Measurements from ENCODE around the gene GSDMA.
"Not testable (repeated sequence)": the region's sequence is repeated elsewhere in the genome, so short reads cannot be mapped to it uniquely, and the experiment has no call there.

The GSDMA gene

GRCh38 chr17:39929646-39930407, 33.0 kb upstream of the GSDMA start:
- DNase-seq: no peak

- no peak for DNase-seq
Measured at GRCh38 chr17:39933912-39934311, 28.9 kb upstream of the GSDMA start.

- no peak for DNase-seq
Measured at GRCh38 chr17:39934324-39934723, 28.5 kb upstream of the GSDMA start.

- no peak for DNase-seq
Measured at GRCh38 chr17:39935909-39936308, 26.9 kb upstream of the GSDMA start.

DNA sequence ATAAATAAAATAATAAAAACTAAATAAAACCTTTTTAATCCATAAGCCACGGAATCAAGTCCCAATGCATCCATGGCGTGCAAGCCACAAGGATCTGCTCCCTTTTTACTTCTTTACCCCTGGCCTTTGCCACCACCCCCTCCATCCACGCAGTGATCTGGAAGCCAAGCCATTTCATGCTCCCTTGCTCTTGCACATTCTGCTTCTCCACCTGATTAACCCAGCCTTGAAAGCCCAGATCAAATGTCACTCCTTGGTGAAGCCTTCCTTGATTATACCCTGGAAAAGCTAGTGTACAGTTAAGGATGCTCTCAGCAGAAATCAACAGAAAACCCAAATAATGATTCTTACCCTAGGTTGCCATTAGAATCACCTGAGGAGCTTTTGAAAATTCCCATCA, 25.4 kb upstream of the GSDMA start:
- no peak for DNase-seq

- DNase-seq: no peak
Measured at GRCh38 chr17:39938140-39938869, 24.5 kb upstream of the GSDMA start.

GRCh38 chr17:39939106-39939505, 23.7 kb upstream of the GSDMA start:
- DNase-seq: no peak

DNA sequence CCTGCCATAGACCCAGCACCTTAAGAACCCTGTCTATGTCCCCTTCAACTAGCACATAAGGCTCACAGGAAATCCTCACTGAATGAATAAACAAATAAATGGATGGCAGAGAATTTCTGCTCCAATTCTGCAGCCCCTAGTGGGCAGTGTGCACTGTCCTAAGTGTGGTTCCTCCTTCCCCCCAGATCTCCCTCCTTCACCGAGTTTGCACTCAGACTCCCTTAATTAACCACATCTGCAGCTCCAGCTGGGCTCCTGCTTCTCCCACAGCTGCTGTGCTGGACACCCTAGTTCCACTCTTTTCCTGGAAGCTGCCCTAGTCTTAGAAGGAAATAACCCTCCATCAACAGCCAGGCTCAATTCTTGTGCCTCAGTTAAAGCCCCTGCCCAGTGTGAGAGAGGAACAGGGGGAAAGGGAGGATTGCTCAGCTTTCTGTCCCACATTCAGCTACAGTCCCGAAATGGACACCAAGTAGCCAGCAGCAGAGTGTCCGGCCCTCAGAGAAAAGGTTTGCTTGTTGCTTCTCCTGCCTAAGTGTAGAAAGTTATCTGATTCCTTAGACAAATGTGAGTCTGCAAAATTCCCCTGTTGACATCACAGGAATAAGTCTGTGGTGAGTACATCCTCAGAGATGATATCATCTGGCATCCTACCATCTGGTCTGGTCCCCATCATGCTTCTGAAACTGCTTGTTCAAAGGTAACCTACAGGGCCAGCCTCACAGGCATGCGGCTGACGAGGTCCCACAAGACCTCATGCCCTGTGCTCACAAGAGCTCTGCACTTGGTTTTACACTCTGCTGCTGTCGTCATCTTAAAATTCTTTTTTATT, 23.0 kb upstream of the GSDMA start:
- DNase-seq: no peak

DNA sequence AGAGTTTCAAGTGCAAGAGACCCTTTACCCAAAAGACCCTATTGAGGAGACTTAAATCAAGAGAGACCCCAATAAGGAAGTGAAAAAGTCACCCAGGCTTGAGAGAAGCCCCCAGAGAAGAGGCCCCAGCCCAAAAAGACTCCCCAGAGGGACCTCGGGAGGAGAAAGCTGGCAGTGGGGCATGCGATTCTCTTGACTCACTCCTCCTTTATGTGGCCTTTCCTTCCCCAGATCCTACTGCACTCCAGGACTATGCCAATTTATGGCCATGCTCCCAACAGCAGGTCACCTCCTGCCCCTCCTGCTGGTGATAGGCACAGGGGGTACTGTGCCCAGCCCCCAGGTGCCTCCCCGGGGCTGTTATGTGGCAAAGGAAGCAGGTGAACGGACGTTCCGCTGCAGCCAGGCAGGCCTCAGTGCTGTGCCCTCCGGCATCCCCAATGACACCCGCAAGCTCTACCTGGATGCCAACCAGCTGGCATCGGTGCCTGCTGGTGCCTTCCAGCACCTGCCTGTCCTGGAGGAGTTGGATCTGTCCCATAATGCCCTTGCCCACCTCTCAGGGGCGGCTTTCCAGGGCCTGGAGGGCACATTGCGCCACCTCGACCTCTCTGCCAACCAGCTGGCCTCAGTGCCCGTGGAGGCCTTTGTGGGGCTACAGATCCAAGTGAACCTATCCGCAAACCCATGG, 19.0 kb upstream of the GSDMA start:
- DNase-seq: no peak

DNA sequence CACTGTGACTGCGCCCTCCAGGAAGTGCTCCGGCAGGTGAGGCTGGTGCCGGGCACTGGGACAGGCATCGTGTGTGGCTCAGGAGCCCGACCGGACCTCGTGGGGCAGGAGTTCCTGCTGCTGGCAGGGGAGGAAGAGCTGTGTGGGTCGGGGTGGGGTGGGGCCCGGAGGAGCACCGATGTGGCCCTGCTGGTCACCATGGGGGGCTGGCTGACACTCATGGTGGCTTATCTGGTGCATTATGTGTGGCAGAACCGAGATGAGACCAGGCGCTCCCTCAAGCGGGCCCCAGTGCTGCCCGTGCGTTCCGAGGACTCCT, 18.5 kb upstream of the GSDMA start:
- no peak for DNase-seq

DNA sequence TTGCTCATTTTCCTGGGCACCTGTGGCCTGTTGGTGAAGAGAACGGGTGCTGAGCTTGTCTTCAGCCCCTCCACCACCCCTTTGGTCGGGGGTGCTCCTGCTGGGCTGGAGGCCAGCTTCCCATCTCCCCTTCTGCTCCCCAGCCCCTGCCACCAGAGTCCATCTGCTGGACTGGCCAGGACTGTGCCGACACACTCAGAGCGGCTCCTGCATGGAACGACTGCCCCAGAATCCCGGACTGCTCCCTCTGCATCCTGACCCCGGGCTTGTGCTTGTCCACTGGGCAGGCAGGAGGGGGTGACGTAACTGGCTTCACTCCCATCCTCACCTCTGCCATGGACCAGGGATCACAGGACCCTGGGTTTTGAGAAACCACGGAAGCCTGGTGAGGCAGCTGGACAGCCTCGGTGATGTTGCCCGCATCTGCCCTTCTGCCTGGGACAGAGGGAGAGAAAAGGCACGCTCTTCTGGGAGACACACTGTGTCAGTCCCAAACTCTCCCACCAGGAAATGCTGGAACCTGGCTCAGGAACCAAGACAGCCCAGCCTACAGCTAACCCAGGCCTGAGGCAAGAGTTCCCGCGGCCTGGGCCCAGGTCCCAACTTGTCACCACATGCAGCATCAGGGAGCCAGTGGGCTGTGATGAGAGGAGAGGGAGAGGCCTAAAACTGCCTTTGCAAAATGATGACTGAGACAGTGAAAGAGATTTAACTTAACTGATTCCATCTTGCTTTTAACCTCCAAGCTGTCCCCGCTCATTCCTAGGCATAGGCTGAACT, 16.1 kb upstream of the GSDMA start:
- DNase-seq: no peak

GRCh38 chr17:39948489-39948828, 14.3 kb upstream of the GSDMA start:
- DNase-seq: not testable (repeated sequence)

GRCh38 chr17:39949028-39949427, 13.8 kb upstream of the GSDMA start:
- no peak for DNase-seq

DNA sequence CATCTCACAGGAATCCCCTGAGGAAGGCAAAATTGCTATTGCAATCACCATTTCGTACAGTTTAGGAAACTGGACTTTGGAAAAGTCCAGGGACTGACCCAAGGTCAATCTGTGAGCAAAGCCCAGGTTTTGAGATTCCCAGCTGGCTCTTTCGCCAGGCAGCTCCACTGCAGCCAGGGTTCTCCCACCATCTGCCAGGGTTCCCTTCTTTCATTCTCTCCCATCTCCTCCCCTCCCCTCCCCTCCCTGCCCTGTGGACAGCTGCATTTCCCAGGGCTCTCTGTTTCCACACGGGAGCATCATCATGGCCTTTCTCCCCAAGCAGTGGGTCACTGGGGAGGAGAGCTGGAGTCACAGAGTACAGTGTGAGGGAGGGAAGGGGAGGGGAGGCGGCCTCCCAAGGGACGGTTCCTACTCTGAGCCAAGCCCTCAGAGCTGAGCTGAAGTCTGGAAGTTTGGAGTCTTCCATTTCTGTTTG, 11.9 kb upstream of the GSDMA start:
- no peak for DNase-seq

DNA sequence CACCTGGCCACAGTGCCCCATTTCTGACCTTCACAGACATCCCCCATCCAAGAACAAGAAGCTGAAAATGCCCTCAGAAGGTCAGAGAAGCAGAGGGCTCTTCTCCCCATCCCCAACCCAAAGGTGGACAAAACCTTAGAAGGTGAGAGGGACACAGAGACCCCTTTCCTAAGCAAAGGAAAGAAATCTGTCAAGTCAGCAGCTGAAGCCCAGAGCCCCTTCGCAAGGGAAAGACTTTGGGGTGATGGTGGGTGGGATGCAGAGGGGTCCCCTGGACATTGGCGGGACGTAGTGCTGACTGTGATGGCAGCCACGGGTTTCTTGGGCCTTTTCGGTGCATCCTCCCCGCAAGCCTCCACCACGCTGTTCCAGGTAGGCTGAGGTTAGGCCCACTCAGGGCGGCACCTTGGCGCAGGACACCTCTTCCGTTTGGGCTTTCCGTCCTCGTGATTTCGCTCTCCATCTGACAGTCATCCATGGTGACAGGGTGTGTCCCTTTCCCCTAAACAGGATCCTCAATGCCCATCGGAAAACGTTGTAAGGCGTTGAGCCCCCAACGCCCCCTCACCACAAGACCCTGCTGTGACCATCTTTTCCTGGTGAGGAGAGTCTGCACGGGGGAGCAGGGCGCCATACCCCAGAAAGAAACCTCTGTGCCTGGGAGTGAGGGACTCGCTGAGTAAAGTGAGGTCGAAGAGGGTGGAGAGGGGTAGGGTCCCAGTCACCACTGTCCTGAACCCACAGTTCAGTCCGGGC, 10.7 kb upstream of the GSDMA start:
- DNase-seq: no peak

DNA sequence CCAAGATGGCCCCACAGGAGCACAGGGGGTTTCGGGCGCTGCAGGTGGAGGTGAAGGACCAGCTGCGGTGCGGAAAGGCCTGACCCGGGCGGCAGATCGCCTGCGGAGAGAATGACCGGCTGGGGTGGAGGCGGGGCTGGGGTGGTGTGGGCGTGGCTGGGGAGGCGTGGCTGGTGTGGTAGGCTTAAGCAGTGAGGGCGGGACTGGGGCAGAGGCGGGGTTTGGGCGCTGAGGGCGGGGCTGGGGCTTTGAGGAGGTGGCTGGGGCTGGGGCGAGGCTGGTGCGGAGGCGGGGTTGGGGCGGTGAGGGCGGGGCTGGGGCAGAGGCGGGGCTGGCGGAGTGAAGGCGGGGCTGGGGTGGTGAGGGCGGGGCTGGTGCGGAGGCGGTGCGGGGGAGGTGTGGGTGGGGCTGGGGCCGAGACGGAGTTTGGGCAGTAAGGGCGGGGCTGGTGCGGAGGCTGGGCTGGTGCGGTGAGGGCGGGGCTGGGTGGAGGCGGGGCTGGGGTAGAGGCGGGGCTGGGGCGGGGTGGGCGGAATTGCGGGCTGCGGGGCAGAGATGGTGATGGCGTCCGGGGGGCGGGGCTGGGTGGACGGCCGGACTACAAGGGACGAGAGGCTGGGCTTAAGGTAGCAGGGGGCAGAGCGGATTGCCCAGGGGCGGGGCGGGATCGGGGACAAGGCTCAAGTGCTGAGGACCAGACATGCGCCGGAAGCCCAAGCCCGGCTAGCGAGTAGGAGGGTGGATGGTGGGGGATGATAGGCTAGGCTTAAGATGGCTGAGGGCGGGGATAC, 9.9 kb upstream of the GSDMA start:
- peak; percentile 99 for DNase-seq

DNA sequence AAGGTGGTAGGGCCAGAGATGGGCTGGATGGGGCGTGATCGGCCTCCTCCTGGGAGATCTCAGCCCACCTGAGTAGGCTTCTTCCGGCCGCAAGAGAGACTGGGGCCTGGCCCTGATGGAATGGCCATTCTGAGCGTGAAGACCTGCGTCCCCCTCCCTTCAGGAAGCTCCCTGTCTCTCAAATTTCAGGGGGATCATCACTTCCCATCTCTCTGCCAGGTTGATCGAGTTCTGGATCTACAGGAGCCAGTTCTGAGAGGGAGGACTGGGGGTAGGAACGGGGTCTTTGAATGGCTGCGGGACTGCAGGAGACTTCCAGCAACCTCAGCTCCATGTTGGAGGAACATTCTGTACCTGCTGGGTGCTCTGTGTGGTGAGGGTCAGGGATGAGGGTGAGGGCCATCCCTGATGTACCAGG, 9.3 kb upstream of the GSDMA start:
- no peak for DNase-seq

- DNase-seq: no peak
Measured at GRCh38 chr17:39954876-39955275, 7.9 kb upstream of the GSDMA start.

DNA sequence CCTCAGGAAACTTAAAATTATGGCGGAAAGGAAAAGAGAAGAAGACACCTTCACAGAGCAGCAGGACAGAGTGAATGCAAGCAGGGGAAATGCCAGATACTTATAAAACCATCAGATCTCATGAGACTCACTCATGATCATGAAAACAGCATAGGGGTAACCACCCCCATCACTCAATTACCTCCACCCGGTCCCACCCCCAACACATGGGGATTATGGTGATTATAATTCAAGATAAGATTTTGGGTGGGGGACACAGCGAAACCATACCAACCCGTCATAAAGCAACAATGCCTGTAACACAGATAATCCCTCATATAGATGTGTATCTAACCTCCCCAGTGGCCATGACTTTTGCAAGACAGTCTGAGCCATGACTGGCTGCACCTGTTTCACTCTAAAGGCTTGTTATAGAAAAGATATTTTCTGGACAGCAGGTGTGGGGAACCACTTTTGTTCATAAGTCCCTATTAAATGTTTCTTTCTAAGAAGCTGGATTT, 7.0 kb upstream of the GSDMA start:
- DNase-seq: no peak

- DNase-seq: no peak
Measured at GRCh38 chr17:39960524-39961041, 2.2 kb upstream of the GSDMA start.
